ENCODE results near the gene USP47. TPM values are rescaled to one million over a fixed set of nuclear protein-coding genes. Genes with fewer than 3 reads are reported as not detected.

The USP47 gene
- total RNA-seq, 1 donor from 2014 or later = 23.7 TPM

GRCh38 chr11:11931461-11932055 is 89.8 kb downstream of the USP47 start:
- ATAC-seq = peak; percentile 100
- peak; percentile 46 for DNase-seq (ENCODE audit: low spot score)

GRCh38 chr11:11935536-11935935 is 93.8 kb downstream of the USP47 start:
- ATAC-seq = no peak

GRCh38 chr11:11937433-11937832 is 95.7 kb downstream of the USP47 start:
- no peak for DNase-seq (ENCODE audit: low spot score)
- no peak for ATAC-seq

More at GRCh38 chr11:11935536-11935935, 93.8 kb downstream of the USP47 start:
- DNase-seq (ENCODE audit: low spot score) = no peak

GRCh38 chr11:11937957-11938356 is 96.2 kb downstream of the USP47 start:
- ATAC-seq = peak; percentile 26
- no peak for DNase-seq (ENCODE audit: low spot score)

GRCh38 chr11:11940551-11940950 is 98.8 kb downstream of the USP47 start:
- no peak for ATAC-seq
- no peak for DNase-seq (ENCODE audit: low spot score)

GRCh38 chr11:11942668-11943067 is 100.9 kb downstream of the USP47 start:
- DNase-seq (ENCODE audit: low spot score) = no peak
- ATAC-seq = no peak

- DNase-seq (ENCODE audit: low spot score) (no peak), ATAC-seq (peak; percentile 75)
Observed at GRCh38 chr11:11944444-11944843, 102.7 kb downstream of the USP47 start.

GRCh38 chr11:11946180-11946579 is 104.4 kb downstream of the USP47 start:
- DNase-seq (ENCODE audit: low spot score) = no peak
- ATAC-seq = no peak

- ATAC-seq = no peak
Observed at GRCh38 chr11:11946878-11947277, 105.1 kb downstream of the USP47 start.

GRCh38 chr11:11947825-11948224 is 106.1 kb downstream of the USP47 start:
- DNase-seq (ENCODE audit: low spot score) (no peak), ATAC-seq (peak; percentile 53)

More at GRCh38 chr11:11946878-11947277, 105.1 kb downstream of the USP47 start:
- DNase-seq (ENCODE audit: low spot score) = no peak

GRCh38 chr11:11948242-11948947 is 106.6 kb downstream of the USP47 start:
- peak; percentile 89 for ATAC-seq
- DNase-seq (ENCODE audit: low spot score) = peak; percentile 76

- DNase-seq (ENCODE audit: low spot score) = no peak
- no peak for ATAC-seq
Observed at GRCh38 chr11:11949482-11949881, 107.7 kb downstream of the USP47 start.

GRCh38 chr11:11952036-11952435 is 110.3 kb downstream of the USP47 start:
- ATAC-seq = no peak

GRCh38 chr11:11956006-11956405 is 114.2 kb downstream of the USP47 start:
- no peak for ATAC-seq

More at GRCh38 chr11:11952036-11952435, 110.3 kb downstream of the USP47 start:
- no peak for DNase-seq (ENCODE audit: low spot score)

GRCh38 chr11:11958403-11959231 is 116.8 kb downstream of the USP47 start:
- DNase-seq (ENCODE audit: low spot score) = no peak
- no peak for ATAC-seq

More at GRCh38 chr11:11956006-11956405, 114.2 kb downstream of the USP47 start:
- DNase-seq (ENCODE audit: low spot score) = no peak

GRCh38 chr11:11959601-11960000 is 117.8 kb downstream of the USP47 start:
- DNase-seq (ENCODE audit: low spot score) = no peak
- no peak for ATAC-seq

GRCh38 chr11:11960687-11961086 is 118.9 kb downstream of the USP47 start:
- ATAC-seq (no peak), DNase-seq (ENCODE audit: low spot score) (no peak)

- DNase-seq (ENCODE audit: low spot score) = no peak
- ATAC-seq = peak; percentile 16
Observed at GRCh38 chr11:11961399-11962028, 119.7 kb downstream of the USP47 start.

- no peak for ATAC-seq
- DNase-seq (ENCODE audit: low spot score) = no peak
Observed at GRCh38 chr11:11963067-11963466, 121.3 kb downstream of the USP47 start.

- DNase-seq (ENCODE audit: low spot score) (peak; percentile 83), ATAC-seq (peak; percentile 65)
Observed at GRCh38 chr11:11963842-11964773, 122.3 kb downstream of the USP47 start.

All from left lobe of liver (tissue), 2 donors.